Neural cell (in vitro differentiated cells): Measurements from ENCODE around the gene ATP11B. TPM values are rescaled to one million over a fixed set of nuclear protein-coding genes. Genes with fewer than 3 reads are reported as not detected.

Source experiments
- H2AFZ ChIP-seq: fragments of 200-600, 300-800 bp; sonication (generic), shearing (Covaris generic); 2 replicates; pipeline ENCODE4 v1.6.0; 2014; ENCODE audit warnings: low read depth, mild to moderate bottlenecking, antibody characterized with exemption, low read length, moderate library complexity
- H3F3A ChIP-seq: fragments of 200-600 bp; shearing (Covaris generic); 2 replicates; pipeline ENCODE4 v1.6.1; 2016; ENCODE audit warnings: mild to moderate bottlenecking, moderate library complexity, mixed read lengths, antibody characterized with exemption, low read length; ENCODE audit not compliant: insufficient read depth, poor library complexity, severe bottlenecking
- H3K27ac ChIP-seq: fragments of 200-600, 300-800 bp; sonication (generic), shearing (Covaris generic); 2 replicates; pipeline ENCODE4 v1.5.1; 2014; ENCODE audit warnings: mild to moderate bottlenecking, low read length, moderate library complexity
- H3K27me3 ChIP-seq: fragments of 300-800, 200-600 bp; sonication (generic), shearing (Covaris generic); 2 replicates; pipeline ENCODE4 v1.6.0; 2014; ENCODE audit warnings: mild to moderate bottlenecking, low read depth, low read length, moderate library complexity; ENCODE audit not compliant: insufficient read depth
- H3K36me3 ChIP-seq: fragments of 300-800, 200-600 bp; sonication (generic), shearing (Covaris generic); 2 replicates; pipeline ENCODE4 v1.5.1; 2014; ENCODE audit warnings: mild to moderate bottlenecking, antibody characterized with exemption, low read length, moderate library complexity; ENCODE audit not compliant: insufficient read depth
- H3K4me2 ChIP-seq: fragments of 300-800, 200-600 bp; sonication (generic), shearing (Covaris generic); 2 replicates; pipeline ENCODE4 v1.6.0; 2014; ENCODE audit warnings: mild to moderate bottlenecking, low read length
- H3K4me3 ChIP-seq: fragments of 300-800, 200-600 bp; sonication (generic), shearing (Covaris generic); 2 replicates; pipeline ENCODE4 v1.5.1; 2014; ENCODE audit warnings: mild to moderate bottlenecking, low read length, moderate library complexity
- H3K79me2 ChIP-seq: fragments of 200-600 bp; shearing (Covaris generic); replicated peaks from 2 replicates; pipeline ENCODE4 v1.6.0; 2014; ENCODE audit warnings: mild to moderate bottlenecking, low read length, moderate library complexity; ENCODE audit not compliant: insufficient read depth
- H3K9ac ChIP-seq: fragments of 300-800, 200-600 bp; sonication (generic), shearing (Covaris generic); 2 replicates; pipeline ENCODE4 v1.6.1; 2016; ENCODE audit warnings: mild to moderate bottlenecking, low read length, mixed read lengths
- H3K9me2 ChIP-seq: fragments of 200-600 bp; shearing (Covaris generic); 2 replicates; pipeline ENCODE4 v1.6.1; 2016; ENCODE audit warnings: mild to moderate bottlenecking, low read length, mixed read lengths; ENCODE audit not compliant: insufficient read depth
- H3K9me3 ChIP-seq: fragments of 200-600, 300-800 bp; sonication (generic), shearing (Covaris generic); 2 replicates; pipeline ENCODE4 v1.6.1; 2016; ENCODE audit warnings: mild to moderate bottlenecking, mixed run types, low read length, moderate library complexity, mixed read lengths
- H4K20me1 ChIP-seq: fragments of 200-600 bp; shearing (Covaris generic); 2 replicates; pipeline ENCODE4 v1.6.1; 2016; ENCODE audit warnings: mild to moderate bottlenecking, mixed run types; ENCODE audit not compliant: insufficient read depth
- CTCF ChIP-seq: fragments of 450-650 bp; IDR thresholded peaks from 2 replicates; pipeline ENCODE4 v1.5.1; 2014; ENCODE audit warnings: antibody characterized with exemption, mild to moderate bottlenecking, moderate library complexity; ENCODE audit not compliant: poor library complexity, severe bottlenecking
- EP300 ChIP-seq: fragments of 450-650 bp; conservative IDR thresholded peaks from 2 replicates; pipeline ENCODE4 v1.6.1; 2014; ENCODE audit warnings: antibody characterized with exemption, mild to moderate bottlenecking, moderate library complexity; ENCODE audit not compliant: poor library complexity, severe bottlenecking
- EZH2 ChIP-seq: fragments of 200-600, 300-800 bp; shearing (Covaris generic), sonication (generic); IDR thresholded peaks from 2 replicates; pipeline ENCODE4 v1.6.1; 2014; ENCODE audit warnings: antibody characterized with exemption, low read length, borderline replicate concordance, mild to moderate bottlenecking; ENCODE audit not compliant: insufficient read depth, poor library complexity, severe bottlenecking
- MXI1 ChIP-seq: fragments of 450-650 bp; conservative IDR thresholded peaks from 2 replicates; pipeline ENCODE4 v1.6.1; 2014; ENCODE audit warnings: antibody characterized with exemption, mild to moderate bottlenecking; ENCODE audit not compliant: poor library complexity, severe bottlenecking
- POLR2AphosphoS5 ChIP-seq: IDR thresholded peaks from 2 replicates; pipeline ENCODE4 v1.6.1; 2012
- RAD21 ChIP-seq: fragments of 450-650 bp; conservative IDR thresholded peaks from 2 replicates; pipeline ENCODE4 v1.6.1; 2014; ENCODE audit warnings: antibody characterized with exemption, mild to moderate bottlenecking, moderate library complexity
- REST ChIP-seq: IDR thresholded peaks from 2 replicates; pipeline ENCODE4 v1.6.1; 2012; ENCODE audit warnings: borderline replicate concordance
- SMC3 ChIP-seq: fragments of 450-650 bp; conservative IDR thresholded peaks from 2 replicates; pipeline ENCODE4 v1.6.1; 2014; ENCODE audit warnings: antibody characterized with exemption, mild to moderate bottlenecking, moderate library complexity; ENCODE audit not compliant: poor library complexity
- TAF1 ChIP-seq: IDR thresholded peaks from 2 replicates; pipeline ENCODE4 v1.6.1; 2012; ENCODE audit warnings: low read depth
- polyA plus RNA-seq: library from polyadenylated mRNA; depleted of rRNA; stranded (reverse); fragments of >200 nt; gene quantifications from 2 replicates; pipeline ENCODE4 v1.2.3, GENCODE V29; 2014

ATP11B gene
- polyA plus RNA-seq, 1 donor from 2014 or later, result 31.2 TPM

- H3K9ac ChIP-seq, result no peak overlapping the region
- H3K4me3 ChIP-seq, result no peak overlapping the region
- H3K27me3 ChIP-seq, result no peaks in the 10 kb centered on the region
- no peaks in the 10 kb centered on the region for H3K9me2 ChIP-seq
- no peak overlapping the region for H2AFZ ChIP-seq
- TF ChIP-seq MXI1 (no peak), EZH2 (no peak), EP300 (no peak), REST (no peak), SMC3 (no peak), TAF1 (no peak), POLR2AphosphoS5 (no peak), RAD21 (no peak)
- no peaks in the 10 kb centered on the region for H4K20me1 ChIP-seq
- H3K27ac ChIP-seq, result no peak overlapping the region
- H3F3A ChIP-seq, result no peaks in the 10 kb centered on the region
- H3K79me2 ChIP-seq, result no peaks in the 10 kb centered on the region
- no peaks in the 10 kb centered on the region for H3K9me3 ChIP-seq
- H3K4me2 ChIP-seq, result no peak overlapping the region
- no peaks in the 10 kb centered on the region for H3K36me3 ChIP-seq
These were observed 161.4 kb downstream of the ATP11B start for GRCh38 chr3:182954553-182955235.

GRCh38 chr3:182957226-182957625, 163.9 kb downstream of the ATP11B start:
- Histone ChIP-seq H3K9me2 (no peaks in the 10 kb centered on the region), H3K9me3 (no peaks in the 10 kb centered on the region), H3K4me3 (no peak overlapping the region), H2AFZ (no peak overlapping the region), H3K27me3 (no peaks in the 10 kb centered on the region), H3K9ac (no peak overlapping the region), H3F3A (no peaks in the 10 kb centered on the region), H4K20me1 (no peaks in the 10 kb centered on the region), H3K27ac (no peak overlapping the region), H3K79me2 (no peaks in the 10 kb centered on the region), H3K36me3 (peaks cover 6% of the 10 kb centered on the region), H3K4me2 (no peak overlapping the region)
- TF ChIP-seq CTCF, result no peak
- no peak for TF ChIP-seq MXI1
- no peak for TF ChIP-seq RAD21
- no peak for TF ChIP-seq REST
- no peak for TF ChIP-seq EP300
- TF ChIP-seq SMC3, result no peak
- TF ChIP-seq POLR2AphosphoS5, result no peak
- TF ChIP-seq TAF1, result no peak
- TF ChIP-seq EZH2, result no peak
